ENCODE results near the gene SLC22A16.
"Not testable (repeated sequence)": the region's sequence is repeated elsewhere in the genome, so short reads cannot be mapped to it uniquely, and the experiment has no call there.

Gene SLC22A16, protein sequence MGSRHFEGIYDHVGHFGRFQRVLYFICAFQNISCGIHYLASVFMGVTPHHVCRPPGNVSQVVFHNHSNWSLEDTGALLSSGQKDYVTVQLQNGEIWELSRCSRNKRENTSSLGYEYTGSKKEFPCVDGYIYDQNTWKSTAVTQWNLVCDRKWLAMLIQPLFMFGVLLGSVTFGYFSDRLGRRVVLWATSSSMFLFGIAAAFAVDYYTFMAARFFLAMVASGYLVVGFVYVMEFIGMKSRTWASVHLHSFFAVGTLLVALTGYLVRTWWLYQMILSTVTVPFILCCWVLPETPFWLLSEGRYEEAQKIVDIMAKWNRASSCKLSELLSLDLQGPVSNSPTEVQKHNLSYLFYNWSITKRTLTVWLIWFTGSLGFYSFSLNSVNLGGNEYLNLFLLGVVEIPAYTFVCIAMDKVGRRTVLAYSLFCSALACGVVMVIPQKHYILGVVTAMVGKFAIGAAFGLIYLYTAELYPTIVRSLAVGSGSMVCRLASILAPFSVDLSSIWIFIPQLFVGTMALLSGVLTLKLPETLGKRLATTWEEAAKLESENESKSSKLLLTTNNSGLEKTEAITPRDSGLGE

GRCh38 chr6:110476046-110476849 lies at the start of gene SLC22A16:
Gene SLC22A16 (minus strand): TSS chr6:110476613. CDS start chr6:110476574, 39 bp downstream.
- DNase-seq, result no peak

DNA sequence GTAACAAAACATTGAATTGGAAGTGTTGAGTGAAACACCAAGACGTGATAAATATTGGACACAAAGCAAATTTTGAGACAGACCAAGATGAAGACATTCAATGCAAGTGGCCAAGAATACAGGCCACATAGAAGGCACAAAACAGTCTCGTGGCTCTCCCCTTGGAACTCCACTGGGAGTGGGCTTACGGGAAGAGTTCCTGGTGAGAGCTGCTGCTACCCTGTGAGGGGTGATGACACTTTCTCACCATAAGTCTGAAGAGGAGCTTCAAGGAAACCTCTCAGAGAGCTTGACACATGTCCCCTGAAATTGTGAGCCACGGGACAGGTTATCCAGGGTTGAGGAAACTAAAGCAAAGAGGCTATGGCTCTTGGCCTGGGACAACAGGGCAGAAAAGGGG lies 48.6 kb upstream of the SLC22A16 start:
- no peak for DNase-seq

- DNase-seq, result no peak
Observed at GRCh38 chr6:110524305-110524704, 47.9 kb upstream of the SLC22A16 start.

- DNase-seq, result no peak
Observed at GRCh38 chr6:110523451-110524021, 47.1 kb upstream of the SLC22A16 start.

DNA sequence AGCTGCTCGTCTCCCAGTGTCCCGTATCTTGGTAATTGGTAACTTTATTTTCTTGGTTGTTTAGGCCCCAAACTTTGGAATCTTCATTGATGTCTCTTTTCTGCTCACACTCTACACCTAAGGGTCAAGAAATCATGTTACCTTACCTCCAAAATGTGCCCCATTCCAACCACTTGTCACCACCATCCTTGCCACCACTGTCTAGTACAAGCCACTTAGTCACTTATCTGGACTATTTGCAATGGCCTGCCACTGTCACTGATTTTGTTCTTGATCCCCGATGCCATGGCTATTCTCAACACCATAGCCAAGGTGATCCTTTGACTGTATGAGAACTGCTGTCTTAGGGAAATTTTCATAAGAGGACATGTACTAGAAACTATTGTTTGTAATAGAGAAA lies 46.0 kb upstream of the SLC22A16 start:
- no peak for DNase-seq

DNA sequence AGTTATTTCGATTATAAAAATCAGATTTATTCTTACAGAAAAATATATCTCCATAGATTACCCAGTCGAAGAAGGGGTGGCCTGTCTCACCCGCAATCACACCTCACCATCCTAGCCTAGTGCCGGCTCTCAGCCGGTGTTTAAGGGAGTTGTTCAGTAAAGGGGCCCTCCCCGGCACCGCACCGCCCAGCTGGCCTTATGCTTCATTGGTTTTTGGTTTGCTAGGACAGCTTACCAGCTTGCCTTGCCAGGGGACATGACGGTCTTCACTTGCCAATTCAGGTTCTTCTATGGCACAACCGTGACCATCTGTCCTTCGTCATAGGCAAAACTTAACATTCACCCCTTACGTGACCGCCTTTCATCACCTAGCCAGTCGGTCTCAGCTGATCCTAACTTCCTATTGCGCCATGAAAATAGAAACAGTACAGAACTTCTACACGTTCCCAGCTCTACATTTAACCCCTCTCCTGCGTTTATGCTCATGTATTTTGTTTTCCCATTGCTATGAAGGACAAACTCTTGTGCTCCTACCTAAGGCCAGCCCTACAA lies 44.7 kb upstream of the SLC22A16 start:
- DNase-seq, result no peak

DNA sequence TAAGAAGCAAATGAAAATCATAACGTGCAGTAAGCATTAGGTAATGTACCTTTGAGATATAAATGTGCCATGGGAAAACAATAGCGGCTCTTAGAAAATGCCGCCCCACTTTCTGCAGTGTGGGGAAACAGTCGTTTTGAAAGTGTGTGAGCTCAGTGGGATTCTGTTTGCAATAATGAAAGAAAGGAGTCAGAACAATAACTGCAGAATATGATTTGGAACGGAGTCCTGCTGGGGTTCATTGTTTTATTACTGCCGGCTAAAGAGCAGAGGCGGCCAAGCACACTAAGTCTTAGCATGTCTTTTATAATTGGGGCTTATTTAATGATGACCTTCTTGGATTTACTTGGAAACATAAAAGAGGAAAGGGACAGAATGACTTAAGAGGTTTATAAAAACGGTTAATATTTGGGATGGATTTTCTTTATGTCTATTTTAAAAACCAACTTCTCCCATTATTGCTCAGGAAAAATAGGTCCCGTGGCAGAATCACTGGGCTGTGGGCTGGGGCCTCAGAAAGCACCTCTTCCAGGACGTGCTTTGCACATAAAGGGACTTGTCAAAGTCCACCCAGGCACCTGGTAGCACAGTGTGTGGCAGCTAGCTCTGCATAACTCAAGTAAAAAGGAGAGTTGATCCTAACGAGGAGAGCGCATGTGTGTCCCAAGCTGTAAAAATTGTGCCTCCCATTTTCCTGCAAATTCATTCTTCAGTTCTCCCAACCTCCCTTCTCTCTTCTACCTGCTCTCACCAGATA lies 44.0 kb upstream of the SLC22A16 start:
- no peak for DNase-seq

GRCh38 chr6:110517601-110518281 lies 41.3 kb upstream of the SLC22A16 start:
- no peak for DNase-seq

- no peak for DNase-seq
Observed at GRCh38 chr6:110517034-110517433, 40.6 kb upstream of the SLC22A16 start.

DNA sequence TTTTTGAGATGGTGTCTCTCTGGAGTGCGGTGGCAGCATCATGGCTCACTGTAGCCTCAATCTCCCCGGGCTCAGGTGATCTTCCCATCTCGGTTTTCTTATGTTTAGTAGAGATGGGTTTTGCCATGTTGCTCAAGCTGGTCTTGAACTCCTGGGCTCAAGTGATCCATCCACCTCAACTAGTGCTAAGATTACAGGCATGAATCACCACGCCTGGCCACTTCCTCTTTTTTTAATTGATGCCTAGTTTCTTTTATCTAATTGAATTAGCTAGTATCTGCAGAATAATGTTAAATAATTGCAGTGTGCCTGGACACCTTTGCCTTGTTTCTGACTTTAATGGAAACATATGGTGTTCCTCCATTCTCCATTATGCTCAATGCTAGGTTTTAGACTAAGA lies 38.4 kb upstream of the SLC22A16 start:
- DNase-seq, result no peak

DNA sequence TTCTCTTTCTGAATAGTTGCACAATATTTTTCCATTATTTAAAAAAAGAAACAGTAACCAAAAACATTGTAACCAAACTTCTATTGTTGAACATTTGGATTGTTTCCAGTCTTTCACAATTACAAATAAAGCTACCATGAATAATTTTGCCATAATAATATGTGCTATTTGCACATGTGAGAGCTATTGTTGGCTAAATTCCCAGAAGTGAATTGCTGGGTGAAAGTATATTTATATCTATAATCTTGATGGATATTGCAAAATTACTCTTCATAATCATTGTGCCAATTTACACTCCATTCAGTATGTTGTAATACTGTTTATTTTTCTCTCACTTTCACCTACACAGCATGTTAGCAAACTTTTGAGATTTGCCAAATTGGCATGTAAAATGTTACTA lies 36.6 kb upstream of the SLC22A16 start:
- DNase-seq, result peak; percentile 28

GRCh38 chr6:110512549-110512948 lies 36.1 kb upstream of the SLC22A16 start:
- DNase-seq, result not testable (repeated sequence)

GRCh38 chr6:110511401-110511800 lies 35.0 kb upstream of the SLC22A16 start:
- no peak for DNase-seq

DNA sequence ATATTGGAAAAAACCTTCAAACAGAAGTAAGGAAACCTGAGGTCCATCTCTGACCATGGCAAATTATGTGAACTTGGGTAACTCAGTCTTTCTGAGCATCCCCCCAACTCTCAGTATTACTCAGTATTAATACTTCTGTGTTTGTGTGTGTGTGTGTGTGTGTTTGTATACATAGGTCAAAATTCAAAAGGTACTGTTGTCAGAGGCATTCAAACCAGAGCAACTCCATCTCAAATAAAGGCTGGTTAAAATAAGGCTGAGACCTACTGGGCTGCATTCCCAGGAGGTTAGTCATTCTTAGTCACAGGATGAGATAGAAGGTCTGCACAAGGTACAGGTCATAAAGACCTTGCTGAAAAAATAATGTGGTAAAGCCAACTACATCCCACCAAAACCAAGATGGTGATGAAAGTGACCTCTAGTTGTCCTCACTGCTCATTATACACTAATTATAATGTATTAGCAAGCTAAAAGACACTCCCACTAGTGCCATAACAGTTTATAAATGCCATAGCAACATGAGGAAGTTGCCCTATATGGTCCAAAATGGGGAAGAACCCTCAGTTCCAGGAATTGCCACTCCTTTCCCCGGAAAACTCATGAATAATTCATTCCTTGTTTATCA lies 33.3 kb upstream of the SLC22A16 start:
- DNase-seq, result peak; percentile 85

GRCh38 chr6:110504891-110505290 lies 28.5 kb upstream of the SLC22A16 start:
- DNase-seq, result not testable (repeated sequence)

- no peak for DNase-seq
Observed at GRCh38 chr6:110495949-110496348, 19.5 kb upstream of the SLC22A16 start.

GRCh38 chr6:110493253-110493800 lies 16.9 kb upstream of the SLC22A16 start:
- no peak for DNase-seq

- DNase-seq, result no peak
Observed at GRCh38 chr6:110492584-110492983, 16.2 kb upstream of the SLC22A16 start.

DNA sequence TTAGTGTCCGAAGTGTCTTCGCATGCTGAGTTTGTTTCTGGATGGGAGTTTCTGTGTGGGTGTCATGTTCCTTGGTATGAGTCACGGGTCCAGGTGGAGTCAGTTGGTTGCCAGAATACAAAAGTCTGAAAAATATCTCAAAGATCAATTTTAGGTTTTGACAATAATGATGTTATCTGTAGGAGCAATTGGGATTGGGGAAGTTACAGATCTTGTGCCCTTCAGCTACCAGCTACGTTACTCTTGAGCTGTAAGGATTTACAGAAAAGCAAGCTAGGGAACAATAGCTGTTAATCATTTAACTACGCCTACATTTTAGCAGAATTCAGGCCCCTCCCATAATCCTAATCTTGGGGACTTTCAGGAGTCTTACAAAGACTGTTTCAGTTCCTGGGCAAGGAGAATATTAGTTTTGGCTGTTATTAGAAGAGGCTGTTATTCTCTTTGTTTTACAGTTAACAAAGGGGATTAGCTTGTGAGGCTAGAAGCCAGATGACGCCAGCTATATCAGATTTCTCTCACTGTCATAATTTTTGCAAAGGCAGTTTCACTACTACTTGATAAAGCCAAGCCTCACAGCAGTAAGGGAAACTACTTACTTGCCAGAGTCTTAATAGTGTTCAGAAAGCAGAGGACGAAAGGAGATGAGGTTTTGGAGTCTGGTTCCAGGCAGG lies 15.4 kb upstream of the SLC22A16 start:
- peak; percentile 30 for DNase-seq

DNA sequence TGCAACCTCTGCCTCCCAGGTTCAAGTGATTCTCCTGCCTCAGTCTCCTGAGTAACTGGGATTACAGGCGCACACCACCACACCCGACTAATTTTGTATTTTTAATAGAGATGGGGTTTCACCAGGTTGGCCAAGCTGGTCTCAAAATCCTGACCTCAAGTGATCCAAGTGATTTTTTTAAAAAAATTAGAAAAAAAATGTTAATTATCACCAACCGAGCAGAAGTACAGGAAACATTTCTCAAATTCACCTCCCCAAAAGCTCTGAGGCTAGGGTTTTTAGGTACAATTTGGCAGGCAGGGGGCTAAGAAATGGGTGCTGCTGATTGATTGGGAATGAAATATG lies 14.9 kb upstream of the SLC22A16 start:
- DNase-seq, result no peak
